ENCODE results near the gene TMEM37. TPM values are rescaled to one million over a fixed set of nuclear protein-coding genes. Genes with fewer than 3 reads are reported as not detected.

The TMEM37 gene
- polyA plus RNA-seq, 1 donor from 2014 or later: not detected

DNA sequence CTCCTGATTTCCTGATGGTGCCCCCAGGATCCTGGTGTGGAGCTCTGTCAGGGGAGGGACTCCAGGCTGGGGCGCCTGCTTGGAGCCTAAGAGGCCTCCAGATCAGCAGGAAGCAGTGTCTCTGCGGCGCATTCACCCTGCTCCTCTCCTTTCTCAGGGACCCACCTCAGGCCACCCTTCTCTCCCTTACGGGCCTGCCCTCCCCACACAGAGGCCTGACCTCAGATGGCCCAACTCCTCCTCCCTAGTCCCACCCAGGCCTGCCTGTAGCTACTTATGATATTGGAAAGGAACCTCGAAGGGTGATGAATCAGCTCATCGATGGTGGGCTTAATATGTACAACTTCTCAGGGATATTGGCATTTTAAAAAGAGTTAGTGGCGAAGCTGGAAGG is 10.6 kb downstream of the TMEM37 start:
- Histone ChIP-seq H3K4me2 (ENCODE audit: low read length) (no peak overlapping the region), H3K36me3 (ENCODE audit: insufficient read depth, low read length) (no peaks in the 10 kb centered on the region), H3K9me2 (ENCODE audit: insufficient read depth, low read length) (no peaks in the 10 kb centered on the region), H3K79me2 (replicated peaks; ENCODE audit: insufficient read depth, low read length) (no peaks in the 10 kb centered on the region), H3K27ac (ENCODE audit: low read length) (no peak overlapping the region), H4K20me1 (ENCODE audit: insufficient read depth) (no peaks in the 10 kb centered on the region), H3F3A (ENCODE audit: insufficient read depth, low read length, poor library complexity, severe bottlenecking) (no peaks in the 10 kb centered on the region), H3K27me3 (ENCODE audit: insufficient read depth, low read depth, low read length) (no peaks in the 10 kb centered on the region), H3K9ac (ENCODE audit: low read length) (no peak overlapping the region), H3K4me3 (ENCODE audit: low read length) (no peak overlapping the region), H3K9me3 (ENCODE audit: low read length) (no peaks in the 10 kb centered on the region), H2AFZ (ENCODE audit: low read depth, low read length) (no peak overlapping the region)
- TF ChIP-seq SMC3 (conservative IDR thresholded peaks at IDR 0.05; ENCODE audit: poor library complexity) (no peak), RAD21 (conservative IDR thresholded peaks at IDR 0.05) (no peak), TAF1 (IDR thresholded peaks at IDR 0.05; ENCODE audit: low read depth) (no peak), EP300 (conservative IDR thresholded peaks at IDR 0.05; ENCODE audit: poor library complexity, severe bottlenecking) (no peak), EZH2 (IDR thresholded peaks at IDR 0.05; ENCODE audit: borderline replicate concordance, insufficient read depth, low read length, poor library complexity, severe bottlenecking) (no peak), MXI1 (conservative IDR thresholded peaks at IDR 0.05; ENCODE audit: poor library complexity, severe bottlenecking) (no peak), POLR2AphosphoS5 (IDR thresholded peaks at IDR 0.05) (no peak)
- TF ChIP-seq, protein P1, sequence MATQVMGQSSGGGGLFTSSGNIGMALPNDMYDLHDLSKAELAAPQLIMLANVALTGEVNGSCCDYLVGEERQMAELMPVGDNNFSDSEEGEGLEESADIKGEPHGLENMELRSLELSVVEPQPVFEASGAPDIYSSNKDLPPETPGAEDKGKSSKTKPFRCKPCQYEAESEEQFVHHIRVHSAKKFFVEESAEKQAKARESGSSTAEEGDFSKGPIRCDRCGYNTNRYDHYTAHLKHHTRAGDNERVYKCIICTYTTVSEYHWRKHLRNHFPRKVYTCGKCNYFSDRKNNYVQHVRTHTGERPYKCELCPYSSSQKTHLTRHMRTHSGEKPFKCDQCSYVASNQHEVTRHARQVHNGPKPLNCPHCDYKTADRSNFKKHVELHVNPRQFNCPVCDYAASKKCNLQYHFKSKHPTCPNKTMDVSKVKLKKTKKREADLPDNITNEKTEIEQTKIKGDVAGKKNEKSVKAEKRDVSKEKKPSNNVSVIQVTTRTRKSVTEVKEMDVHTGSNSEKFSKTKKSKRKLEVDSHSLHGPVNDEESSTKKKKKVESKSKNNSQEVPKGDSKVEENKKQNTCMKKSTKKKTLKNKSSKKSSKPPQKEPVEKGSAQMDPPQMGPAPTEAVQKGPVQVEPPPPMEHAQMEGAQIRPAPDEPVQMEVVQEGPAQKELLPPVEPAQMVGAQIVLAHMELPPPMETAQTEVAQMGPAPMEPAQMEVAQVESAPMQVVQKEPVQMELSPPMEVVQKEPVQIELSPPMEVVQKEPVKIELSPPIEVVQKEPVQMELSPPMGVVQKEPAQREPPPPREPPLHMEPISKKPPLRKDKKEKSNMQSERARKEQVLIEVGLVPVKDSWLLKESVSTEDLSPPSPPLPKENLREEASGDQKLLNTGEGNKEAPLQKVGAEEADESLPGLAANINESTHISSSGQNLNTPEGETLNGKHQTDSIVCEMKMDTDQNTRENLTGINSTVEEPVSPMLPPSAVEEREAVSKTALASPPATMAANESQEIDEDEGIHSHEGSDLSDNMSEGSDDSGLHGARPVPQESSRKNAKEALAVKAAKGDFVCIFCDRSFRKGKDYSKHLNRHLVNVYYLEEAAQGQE (IDR thresholded peaks at IDR 0.05; ENCODE audit: borderline replicate concordance): no peak
- TF ChIP-seq, protein P2, sequence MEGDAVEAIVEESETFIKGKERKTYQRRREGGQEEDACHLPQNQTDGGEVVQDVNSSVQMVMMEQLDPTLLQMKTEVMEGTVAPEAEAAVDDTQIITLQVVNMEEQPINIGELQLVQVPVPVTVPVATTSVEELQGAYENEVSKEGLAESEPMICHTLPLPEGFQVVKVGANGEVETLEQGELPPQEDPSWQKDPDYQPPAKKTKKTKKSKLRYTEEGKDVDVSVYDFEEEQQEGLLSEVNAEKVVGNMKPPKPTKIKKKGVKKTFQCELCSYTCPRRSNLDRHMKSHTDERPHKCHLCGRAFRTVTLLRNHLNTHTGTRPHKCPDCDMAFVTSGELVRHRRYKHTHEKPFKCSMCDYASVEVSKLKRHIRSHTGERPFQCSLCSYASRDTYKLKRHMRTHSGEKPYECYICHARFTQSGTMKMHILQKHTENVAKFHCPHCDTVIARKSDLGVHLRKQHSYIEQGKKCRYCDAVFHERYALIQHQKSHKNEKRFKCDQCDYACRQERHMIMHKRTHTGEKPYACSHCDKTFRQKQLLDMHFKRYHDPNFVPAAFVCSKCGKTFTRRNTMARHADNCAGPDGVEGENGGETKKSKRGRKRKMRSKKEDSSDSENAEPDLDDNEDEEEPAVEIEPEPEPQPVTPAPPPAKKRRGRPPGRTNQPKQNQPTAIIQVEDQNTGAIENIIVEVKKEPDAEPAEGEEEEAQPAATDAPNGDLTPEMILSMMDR (IDR thresholded peaks at IDR 0.05; ENCODE audit: poor library complexity, severe bottlenecking): no peak

DNA sequence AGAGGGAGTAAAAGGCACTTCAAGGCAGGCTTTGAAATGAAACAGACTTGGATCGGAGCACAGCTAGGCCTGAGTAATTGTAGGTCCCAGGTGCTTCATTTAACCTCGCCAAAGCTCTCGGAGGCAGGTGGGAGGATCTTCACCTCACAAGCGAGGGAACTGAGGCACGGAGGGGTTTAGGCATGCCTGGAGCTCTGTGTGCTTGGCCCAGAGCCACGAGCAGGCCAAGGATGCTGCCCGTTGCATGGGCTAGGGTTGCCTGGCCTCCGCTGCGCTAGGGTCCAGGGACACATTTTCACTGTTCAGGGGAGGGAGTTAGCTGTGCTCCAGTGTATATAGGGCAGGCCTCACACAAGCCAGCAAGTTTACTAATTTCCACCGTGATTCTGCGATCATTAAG is 11.2 kb downstream of the TMEM37 start:
- Histone ChIP-seq H3K4me3 (ENCODE audit: low read length) (no peak overlapping the region), H3K9me2 (ENCODE audit: insufficient read depth, low read length) (no peaks in the 10 kb centered on the region), H3K36me3 (ENCODE audit: insufficient read depth, low read length) (no peaks in the 10 kb centered on the region), H3K4me2 (ENCODE audit: low read length) (no peak overlapping the region), H3K9ac (ENCODE audit: low read length) (no peak overlapping the region), H3K27me3 (ENCODE audit: insufficient read depth, low read depth, low read length) (no peaks in the 10 kb centered on the region), H4K20me1 (ENCODE audit: insufficient read depth) (no peaks in the 10 kb centered on the region), H2AFZ (ENCODE audit: low read depth, low read length) (no peak overlapping the region), H3K79me2 (replicated peaks; ENCODE audit: insufficient read depth, low read length) (no peaks in the 10 kb centered on the region), H3K27ac (ENCODE audit: low read length) (no peak overlapping the region), H3F3A (ENCODE audit: insufficient read depth, low read length, poor library complexity, severe bottlenecking) (no peaks in the 10 kb centered on the region), H3K9me3 (ENCODE audit: low read length) (no peaks in the 10 kb centered on the region)
- TF ChIP-seq POLR2AphosphoS5 (IDR thresholded peaks at IDR 0.05) (no peak), EP300 (conservative IDR thresholded peaks at IDR 0.05; ENCODE audit: poor library complexity, severe bottlenecking) (no peak), SMC3 (conservative IDR thresholded peaks at IDR 0.05; ENCODE audit: poor library complexity) (no peak)

DNA sequence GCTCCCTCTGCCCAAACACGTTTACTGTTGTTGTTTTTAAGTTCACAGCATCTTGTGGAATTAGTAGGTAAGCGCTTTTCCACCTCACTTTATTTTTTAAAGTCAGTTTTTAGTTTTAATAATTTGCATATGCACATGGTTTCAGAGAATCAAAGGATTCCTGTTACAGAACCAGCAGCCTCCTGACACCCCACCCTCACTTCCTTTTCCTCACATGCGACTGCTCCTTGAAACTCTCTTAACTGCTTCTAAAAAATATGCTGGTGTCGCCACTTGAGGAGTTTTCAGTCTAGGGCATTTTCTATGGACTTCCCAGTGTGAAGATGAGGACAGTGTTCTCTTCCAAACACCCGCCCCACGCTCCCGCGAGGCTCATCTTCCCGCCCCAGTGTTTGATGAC is 14.4 kb downstream of the TMEM37 start:
- Histone ChIP-seq H3K9ac (ENCODE audit: low read length) (no peak overlapping the region), H2AFZ (ENCODE audit: low read depth, low read length) (no peak overlapping the region), H3K79me2 (replicated peaks; ENCODE audit: insufficient read depth, low read length) (no peaks in the 10 kb centered on the region), H3F3A (ENCODE audit: insufficient read depth, low read length, poor library complexity, severe bottlenecking) (no peaks in the 10 kb centered on the region), H3K4me2 (ENCODE audit: low read length) (no peak overlapping the region), H3K9me2 (ENCODE audit: insufficient read depth, low read length) (no peaks in the 10 kb centered on the region), H3K27ac (ENCODE audit: low read length) (no peak overlapping the region), H3K27me3 (ENCODE audit: insufficient read depth, low read depth, low read length) (no peaks in the 10 kb centered on the region), H3K9me3 (ENCODE audit: low read length) (no peaks in the 10 kb centered on the region), H4K20me1 (ENCODE audit: insufficient read depth) (no peaks in the 10 kb centered on the region), H3K4me3 (ENCODE audit: low read length) (no peak overlapping the region), H3K36me3 (ENCODE audit: insufficient read depth, low read length) (no peaks in the 10 kb centered on the region)
- TF ChIP-seq, protein P2 (IDR thresholded peaks at IDR 0.05; ENCODE audit: poor library complexity, severe bottlenecking): no peak
- no peak for TF ChIP-seq POLR2AphosphoS5 (IDR thresholded peaks at IDR 0.05)
- no peak for TF ChIP-seq RAD21 (conservative IDR thresholded peaks at IDR 0.05)
- TF ChIP-seq SMC3 (conservative IDR thresholded peaks at IDR 0.05; ENCODE audit: poor library complexity): no peak
- no peak for TF ChIP-seq TAF1 (IDR thresholded peaks at IDR 0.05; ENCODE audit: low read depth)
- no peak for TF ChIP-seq MXI1 (conservative IDR thresholded peaks at IDR 0.05; ENCODE audit: poor library complexity, severe bottlenecking)
- no peak for TF ChIP-seq EP300 (conservative IDR thresholded peaks at IDR 0.05; ENCODE audit: poor library complexity, severe bottlenecking)
- no peak for TF ChIP-seq EZH2 (IDR thresholded peaks at IDR 0.05; ENCODE audit: borderline replicate concordance, insufficient read depth, low read length, poor library complexity, severe bottlenecking)

All from neural cell (in vitro differentiated cells).